ENCODE measurements around the gene ROBO3.

Gene ROBO3

GRCh38 chr11:124839128-124839971 is 25.9 kb upstream of the ROBO3 start (continued):
- TF ChIP-seq GLI2 (tag by site-specific recombination; IDR thresholded peaks at IDR 0.05; ENCODE audit: borderline replicate concordance, low read depth) = no peak
- TF ChIP-seq ZNF580 (tag by site-specific recombination; IDR thresholded peaks at IDR 0.05) = no peak
- 0 out of 2 replicates have a peak, but pooled peaks have one; percentile 18 for TF ChIP-seq SP7 (tag by site-specific recombination; IDR thresholded peaks at IDR 0.05)
- no peak for TF ChIP-seq ZNF24 (tag by site-specific recombination; IDR thresholded peaks at IDR 0.05)
- no peak for TF ChIP-seq SCRT1 (tag by site-specific recombination; IDR thresholded peaks at IDR 0.05; ENCODE audit: borderline replicate concordance)
- TF ChIP-seq GLIS1 (tag by site-specific recombination; IDR thresholded peaks at IDR 0.05) = 0 out of 2 replicates have a peak, but pooled peaks have one; percentile 34
- TF ChIP-seq, protein P1, sequence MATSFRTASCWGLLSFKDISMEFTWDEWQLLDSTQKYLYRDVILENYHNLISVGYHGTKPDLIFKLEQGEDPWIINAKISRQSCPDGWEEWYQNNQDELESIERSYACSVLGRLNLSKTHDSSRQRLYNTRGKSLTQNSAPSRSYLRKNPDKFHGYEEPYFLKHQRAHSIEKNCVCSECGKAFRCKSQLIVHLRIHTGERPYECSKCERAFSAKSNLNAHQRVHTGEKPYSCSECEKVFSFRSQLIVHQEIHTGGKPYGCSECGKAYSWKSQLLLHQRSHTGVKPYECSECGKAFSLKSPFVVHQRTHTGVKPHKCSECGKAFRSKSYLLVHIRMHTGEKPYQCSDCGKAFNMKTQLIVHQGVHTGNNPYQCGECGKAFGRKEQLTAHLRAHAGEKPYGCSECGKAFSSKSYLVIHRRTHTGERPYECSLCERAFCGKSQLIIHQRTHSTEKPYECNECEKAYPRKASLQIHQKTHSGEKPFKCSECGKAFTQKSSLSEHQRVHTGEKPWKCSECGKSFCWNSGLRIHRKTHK (tag by site-specific recombination; IDR thresholded peaks at IDR 0.05) = no peak
- TF ChIP-seq, protein P2, sequence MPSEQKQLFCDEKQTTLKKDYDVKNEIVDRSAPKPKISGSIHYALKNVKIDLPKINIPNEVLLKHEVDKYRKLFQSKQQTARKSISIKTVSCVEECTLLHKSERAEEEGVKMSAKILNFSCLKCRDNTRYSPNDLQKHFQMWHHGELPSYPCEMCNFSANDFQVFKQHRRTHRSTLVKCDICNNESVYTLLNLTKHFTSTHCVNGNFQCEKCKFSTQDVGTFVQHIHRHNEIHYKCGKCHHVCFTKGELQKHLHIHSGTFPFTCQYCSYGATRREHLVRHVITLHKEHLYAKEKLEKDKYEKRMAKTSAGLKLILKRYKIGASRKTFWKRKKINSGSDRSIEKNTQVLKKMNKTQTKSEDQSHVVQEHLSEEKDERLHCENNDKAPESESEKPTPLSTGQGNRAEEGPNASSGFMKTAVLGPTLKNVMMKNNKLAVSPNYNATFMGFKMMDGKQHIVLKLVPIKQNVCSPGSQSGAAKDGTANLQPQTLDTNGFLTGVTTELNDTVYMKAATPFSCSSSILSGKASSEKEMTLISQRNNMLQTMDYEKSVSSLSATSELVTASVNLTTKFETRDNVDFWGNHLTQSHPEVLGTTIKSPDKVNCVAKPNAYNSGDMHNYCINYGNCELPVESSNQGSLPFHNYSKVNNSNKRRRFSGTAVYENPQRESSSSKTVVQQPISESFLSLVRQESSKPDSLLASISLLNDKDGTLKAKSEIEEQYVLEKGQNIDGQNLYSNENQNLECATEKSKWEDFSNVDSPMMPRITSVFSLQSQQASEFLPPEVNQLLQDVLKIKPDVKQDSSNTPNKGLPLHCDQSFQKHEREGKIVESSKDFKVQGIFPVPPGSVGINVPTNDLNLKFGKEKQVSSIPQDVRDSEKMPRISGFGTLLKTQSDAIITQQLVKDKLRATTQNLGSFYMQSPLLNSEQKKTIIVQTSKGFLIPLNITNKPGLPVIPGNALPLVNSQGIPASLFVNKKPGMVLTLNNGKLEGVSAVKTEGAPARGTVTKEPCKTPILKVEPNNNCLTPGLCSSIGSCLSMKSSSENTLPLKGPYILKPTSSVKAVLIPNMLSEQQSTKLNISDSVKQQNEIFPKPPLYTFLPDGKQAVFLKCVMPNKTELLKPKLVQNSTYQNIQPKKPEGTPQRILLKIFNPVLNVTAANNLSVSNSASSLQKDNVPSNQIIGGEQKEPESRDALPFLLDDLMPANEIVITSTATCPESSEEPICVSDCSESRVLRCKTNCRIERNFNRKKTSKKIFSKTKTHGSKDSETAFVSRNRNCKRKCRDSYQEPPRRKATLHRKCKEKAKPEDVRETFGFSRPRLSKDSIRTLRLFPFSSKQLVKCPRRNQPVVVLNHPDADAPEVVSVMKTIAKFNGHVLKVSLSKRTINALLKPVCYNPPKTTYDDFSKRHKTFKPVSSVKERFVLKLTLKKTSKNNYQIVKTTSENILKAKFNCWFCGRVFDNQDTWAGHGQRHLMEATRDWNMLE (tag by site-specific recombination; conservative IDR thresholded peaks at IDR 0.05; ENCODE audit: low read depth) = no peak
- TF ChIP-seq HOXC10 (CRISPR knock-in tag; IDR thresholded peaks at IDR 0.05) = no peak
- no peak for TF ChIP-seq ZNF626 (tag by site-specific recombination; IDR thresholded peaks at IDR 0.05)
- TF ChIP-seq ZNF324 (tag by site-specific recombination; IDR thresholded peaks at IDR 0.05) = no peak
- no peak for TF ChIP-seq ZNF280D (tag by site-specific recombination; IDR thresholded peaks at IDR 0.05)
- no peak for TF ChIP-seq ZNF747 (tag by site-specific recombination; IDR thresholded peaks at IDR 0.05)
- TF ChIP-seq, protein P3, sequence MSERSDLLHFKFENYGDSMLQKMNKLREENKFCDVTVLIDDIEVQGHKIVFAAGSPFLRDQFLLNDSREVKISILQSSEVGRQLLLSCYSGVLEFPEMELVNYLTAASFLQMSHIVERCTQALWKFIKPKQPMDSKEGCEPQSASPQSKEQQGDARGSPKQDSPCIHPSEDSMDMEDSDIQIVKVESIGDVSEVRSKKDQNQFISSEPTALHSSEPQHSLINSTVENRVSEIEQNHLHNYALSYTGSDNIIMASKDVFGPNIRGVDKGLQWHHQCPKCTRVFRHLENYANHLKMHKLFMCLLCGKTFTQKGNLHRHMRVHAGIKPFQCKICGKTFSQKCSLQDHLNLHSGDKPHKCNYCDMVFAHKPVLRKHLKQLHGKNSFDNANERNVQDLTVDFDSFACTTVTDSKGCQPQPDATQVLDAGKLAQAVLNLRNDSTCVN (tag by site-specific recombination; optimal IDR thresholded peaks at IDR 0.05) = peak; percentile 93
- no peak for TF ChIP-seq KLF17 (tag by site-specific recombination; IDR thresholded peaks at IDR 0.05)
- TF ChIP-seq ZNF433 (tag by site-specific recombination; IDR thresholded peaks at IDR 0.05; ENCODE audit: low read depth) = no peak
- TF ChIP-seq, protein P4, sequence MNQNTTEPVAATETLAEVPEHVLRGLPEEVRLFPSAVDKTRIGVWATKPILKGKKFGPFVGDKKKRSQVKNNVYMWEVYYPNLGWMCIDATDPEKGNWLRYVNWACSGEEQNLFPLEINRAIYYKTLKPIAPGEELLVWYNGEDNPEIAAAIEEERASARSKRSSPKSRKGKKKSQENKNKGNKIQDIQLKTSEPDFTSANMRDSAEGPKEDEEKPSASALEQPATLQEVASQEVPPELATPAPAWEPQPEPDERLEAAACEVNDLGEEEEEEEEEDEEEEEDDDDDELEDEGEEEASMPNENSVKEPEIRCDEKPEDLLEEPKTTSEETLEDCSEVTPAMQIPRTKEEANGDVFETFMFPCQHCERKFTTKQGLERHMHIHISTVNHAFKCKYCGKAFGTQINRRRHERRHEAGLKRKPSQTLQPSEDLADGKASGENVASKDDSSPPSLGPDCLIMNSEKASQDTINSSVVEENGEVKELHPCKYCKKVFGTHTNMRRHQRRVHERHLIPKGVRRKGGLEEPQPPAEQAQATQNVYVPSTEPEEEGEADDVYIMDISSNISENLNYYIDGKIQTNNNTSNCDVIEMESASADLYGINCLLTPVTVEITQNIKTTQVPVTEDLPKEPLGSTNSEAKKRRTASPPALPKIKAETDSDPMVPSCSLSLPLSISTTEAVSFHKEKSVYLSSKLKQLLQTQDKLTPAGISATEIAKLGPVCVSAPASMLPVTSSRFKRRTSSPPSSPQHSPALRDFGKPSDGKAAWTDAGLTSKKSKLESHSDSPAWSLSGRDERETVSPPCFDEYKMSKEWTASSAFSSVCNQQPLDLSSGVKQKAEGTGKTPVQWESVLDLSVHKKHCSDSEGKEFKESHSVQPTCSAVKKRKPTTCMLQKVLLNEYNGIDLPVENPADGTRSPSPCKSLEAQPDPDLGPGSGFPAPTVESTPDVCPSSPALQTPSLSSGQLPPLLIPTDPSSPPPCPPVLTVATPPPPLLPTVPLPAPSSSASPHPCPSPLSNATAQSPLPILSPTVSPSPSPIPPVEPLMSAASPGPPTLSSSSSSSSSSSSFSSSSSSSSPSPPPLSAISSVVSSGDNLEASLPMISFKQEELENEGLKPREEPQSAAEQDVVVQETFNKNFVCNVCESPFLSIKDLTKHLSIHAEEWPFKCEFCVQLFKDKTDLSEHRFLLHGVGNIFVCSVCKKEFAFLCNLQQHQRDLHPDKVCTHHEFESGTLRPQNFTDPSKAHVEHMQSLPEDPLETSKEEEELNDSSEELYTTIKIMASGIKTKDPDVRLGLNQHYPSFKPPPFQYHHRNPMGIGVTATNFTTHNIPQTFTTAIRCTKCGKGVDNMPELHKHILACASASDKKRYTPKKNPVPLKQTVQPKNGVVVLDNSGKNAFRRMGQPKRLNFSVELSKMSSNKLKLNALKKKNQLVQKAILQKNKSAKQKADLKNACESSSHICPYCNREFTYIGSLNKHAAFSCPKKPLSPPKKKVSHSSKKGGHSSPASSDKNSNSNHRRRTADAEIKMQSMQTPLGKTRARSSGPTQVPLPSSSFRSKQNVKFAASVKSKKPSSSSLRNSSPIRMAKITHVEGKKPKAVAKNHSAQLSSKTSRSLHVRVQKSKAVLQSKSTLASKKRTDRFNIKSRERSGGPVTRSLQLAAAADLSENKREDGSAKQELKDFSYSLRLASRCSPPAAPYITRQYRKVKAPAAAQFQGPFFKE (tag by site-specific recombination; IDR thresholded peaks at IDR 0.05; ENCODE audit: borderline replicate concordance) = no peak
